Measurements from ENCODE around the gene MAPRE3.

DNA sequence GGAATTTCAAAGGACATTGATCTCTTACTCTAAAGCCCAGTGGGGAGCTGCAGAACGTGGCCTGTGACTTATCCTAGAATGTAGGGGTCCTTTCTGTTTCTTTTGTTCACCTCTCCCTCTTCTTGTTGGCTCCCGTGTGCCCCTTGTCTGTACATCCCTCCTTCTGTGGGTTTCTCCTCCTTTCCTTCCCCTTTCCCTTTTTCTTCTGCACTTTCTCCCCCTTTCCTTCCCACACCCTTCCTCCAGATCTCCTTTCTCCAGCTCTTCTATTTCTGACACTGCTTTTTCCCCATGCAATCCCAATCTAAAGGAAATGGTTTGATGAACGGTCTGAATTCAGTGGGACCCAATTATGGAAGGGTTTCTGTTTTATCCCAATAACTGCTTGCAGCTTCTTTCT, 35.5 kb upstream of the MAPRE3 start:
- TF ChIP-seq, protein P1, sequence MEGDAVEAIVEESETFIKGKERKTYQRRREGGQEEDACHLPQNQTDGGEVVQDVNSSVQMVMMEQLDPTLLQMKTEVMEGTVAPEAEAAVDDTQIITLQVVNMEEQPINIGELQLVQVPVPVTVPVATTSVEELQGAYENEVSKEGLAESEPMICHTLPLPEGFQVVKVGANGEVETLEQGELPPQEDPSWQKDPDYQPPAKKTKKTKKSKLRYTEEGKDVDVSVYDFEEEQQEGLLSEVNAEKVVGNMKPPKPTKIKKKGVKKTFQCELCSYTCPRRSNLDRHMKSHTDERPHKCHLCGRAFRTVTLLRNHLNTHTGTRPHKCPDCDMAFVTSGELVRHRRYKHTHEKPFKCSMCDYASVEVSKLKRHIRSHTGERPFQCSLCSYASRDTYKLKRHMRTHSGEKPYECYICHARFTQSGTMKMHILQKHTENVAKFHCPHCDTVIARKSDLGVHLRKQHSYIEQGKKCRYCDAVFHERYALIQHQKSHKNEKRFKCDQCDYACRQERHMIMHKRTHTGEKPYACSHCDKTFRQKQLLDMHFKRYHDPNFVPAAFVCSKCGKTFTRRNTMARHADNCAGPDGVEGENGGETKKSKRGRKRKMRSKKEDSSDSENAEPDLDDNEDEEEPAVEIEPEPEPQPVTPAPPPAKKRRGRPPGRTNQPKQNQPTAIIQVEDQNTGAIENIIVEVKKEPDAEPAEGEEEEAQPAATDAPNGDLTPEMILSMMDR (IDR thresholded peaks at IDR 0.05), result no peak
- TF ChIP-seq POLR2A (IDR thresholded peaks at IDR 0.05), result no peak

All from right lobe of liver (tissue), 4 donors.